Stomach (tissue), 4 donors: ENCODE data around the gene CSRNP2.

Source experiments
- EP300 ChIP-seq: sonication (generic); formaldehyde crosslinking; IDR thresholded peaks from one replicate; pipeline ENCODE4 v1.6.1; 2017; ENCODE audit warnings: antibody characterized with exemption
- POLR2A ChIP-seq, 4 donors: fragments of 450-650 bp; IDR thresholded peaks; one replicate each; pipeline ENCODE4 v1.6.1; 2016; ENCODE audit warnings: antibody characterized with exemption in 4 of 4, control low read depth in 2 of 4, mild to moderate bottlenecking in 1 of 4, moderate library complexity in 1 of 4
- POLR2AphosphoS5 ChIP-seq, 3 donors: sonication (generic); formaldehyde crosslinking; IDR thresholded peaks; one replicate each; pipeline ENCODE4 v1.6.1; 2016; ENCODE audit warnings: antibody characterized with exemption in 3 of 3
- TF ChIP-seq, protein P1 (sequence below), 7 experiments: fragments of 450-650 bp in 4 of 7; fragments of 200-600 bp in 3 of 7; sonication (generic) in 3 of 7; IDR thresholded peaks; one replicate each; pipeline ENCODE4 v1.5.1; 2016 to 2019; ENCODE audit warnings: antibody characterized with exemption in 7 of 7, control low read depth in 2 of 7, mild to moderate bottlenecking in 1 of 7

DNA sequence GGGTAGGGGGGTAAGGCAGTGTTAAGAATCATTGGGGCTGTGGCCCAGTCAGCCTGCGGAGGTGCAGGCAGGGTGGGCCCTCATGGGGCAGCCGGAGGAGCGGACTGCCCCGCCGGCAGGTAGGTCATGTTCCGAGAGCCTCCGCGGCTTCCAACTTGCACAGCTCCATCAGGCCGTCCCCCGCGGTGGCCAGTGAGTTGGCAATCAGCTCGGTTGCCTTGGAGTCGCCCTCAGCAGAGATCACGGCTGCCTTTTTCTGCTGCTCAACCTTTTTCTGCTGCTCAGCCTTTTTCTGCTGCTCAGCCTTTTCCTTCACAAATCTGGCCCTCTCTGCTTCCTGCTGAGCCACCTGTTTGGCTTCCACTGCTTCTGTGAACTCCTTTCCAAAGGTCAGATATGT, 41.1 kb upstream of the CSRNP2 start:
- no peak for TF ChIP-seq POLR2A (IDR thresholded peaks at IDR 0.05)
- TF ChIP-seq, protein P1, sequence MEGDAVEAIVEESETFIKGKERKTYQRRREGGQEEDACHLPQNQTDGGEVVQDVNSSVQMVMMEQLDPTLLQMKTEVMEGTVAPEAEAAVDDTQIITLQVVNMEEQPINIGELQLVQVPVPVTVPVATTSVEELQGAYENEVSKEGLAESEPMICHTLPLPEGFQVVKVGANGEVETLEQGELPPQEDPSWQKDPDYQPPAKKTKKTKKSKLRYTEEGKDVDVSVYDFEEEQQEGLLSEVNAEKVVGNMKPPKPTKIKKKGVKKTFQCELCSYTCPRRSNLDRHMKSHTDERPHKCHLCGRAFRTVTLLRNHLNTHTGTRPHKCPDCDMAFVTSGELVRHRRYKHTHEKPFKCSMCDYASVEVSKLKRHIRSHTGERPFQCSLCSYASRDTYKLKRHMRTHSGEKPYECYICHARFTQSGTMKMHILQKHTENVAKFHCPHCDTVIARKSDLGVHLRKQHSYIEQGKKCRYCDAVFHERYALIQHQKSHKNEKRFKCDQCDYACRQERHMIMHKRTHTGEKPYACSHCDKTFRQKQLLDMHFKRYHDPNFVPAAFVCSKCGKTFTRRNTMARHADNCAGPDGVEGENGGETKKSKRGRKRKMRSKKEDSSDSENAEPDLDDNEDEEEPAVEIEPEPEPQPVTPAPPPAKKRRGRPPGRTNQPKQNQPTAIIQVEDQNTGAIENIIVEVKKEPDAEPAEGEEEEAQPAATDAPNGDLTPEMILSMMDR (IDR thresholded peaks at IDR 0.05): no peak
- no peak for TF ChIP-seq POLR2AphosphoS5 (IDR thresholded peaks at IDR 0.05)
- TF ChIP-seq EP300: no peak
